GM19372 (cell line): ENCODE measurements around the gene PLIN1.

Experiments
- ATAC-seq: cut with Tn5 transposase; IDR thresholded peaks from one replicate; pipeline ENCODE4 v1.9.1; 2021; ENCODE audit warnings: mild to moderate bottlenecking, low read depth, moderate library complexity; ENCODE audit not compliant: unreplicated experiment

Gene PLIN1

DNA sequence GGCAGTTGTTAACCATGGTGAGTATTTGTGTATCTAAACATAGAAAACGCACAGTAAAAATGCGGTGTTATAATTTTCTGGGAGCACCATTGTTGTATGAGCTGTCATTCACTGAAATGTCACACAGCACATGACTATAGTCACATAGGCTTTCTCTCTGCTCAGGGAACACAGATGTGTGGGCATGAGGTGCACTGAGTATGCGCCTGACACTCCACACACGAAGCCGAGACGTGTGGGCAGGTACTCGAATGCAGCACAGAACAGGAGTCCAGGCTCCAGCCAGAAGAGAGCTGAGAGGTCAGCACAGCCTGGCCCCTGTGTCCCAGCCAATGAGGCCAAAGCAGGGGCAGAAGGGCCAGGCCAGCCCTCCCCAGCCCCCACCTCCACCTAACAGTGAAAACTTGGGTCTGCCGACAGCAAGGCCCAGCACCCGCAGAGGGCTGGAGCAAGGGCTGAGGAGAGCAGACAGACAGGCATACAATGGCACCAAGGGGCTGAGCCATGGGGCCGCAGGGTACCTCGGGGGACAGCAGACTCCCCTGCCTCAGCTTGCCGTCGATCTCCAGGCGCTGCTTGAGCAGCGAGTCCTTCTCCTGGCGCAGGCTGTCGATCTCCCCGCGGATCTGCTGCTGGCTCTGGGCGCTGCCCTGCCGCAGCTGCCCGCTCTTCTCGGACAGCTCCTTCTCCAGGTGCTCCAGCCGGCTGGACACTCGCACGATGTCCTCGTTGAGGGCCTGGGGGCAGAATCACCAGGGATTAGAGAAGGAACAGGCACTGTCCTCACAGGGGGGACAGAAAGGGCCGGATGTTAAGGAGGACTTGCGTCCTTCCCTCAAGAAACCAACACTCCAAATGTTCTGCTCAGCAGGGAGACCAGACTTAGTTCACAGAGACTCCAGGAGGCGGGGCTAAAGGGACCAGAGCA is 47.9 kb downstream of the PLIN1 start:
- ATAC-seq = no peak

DNA sequence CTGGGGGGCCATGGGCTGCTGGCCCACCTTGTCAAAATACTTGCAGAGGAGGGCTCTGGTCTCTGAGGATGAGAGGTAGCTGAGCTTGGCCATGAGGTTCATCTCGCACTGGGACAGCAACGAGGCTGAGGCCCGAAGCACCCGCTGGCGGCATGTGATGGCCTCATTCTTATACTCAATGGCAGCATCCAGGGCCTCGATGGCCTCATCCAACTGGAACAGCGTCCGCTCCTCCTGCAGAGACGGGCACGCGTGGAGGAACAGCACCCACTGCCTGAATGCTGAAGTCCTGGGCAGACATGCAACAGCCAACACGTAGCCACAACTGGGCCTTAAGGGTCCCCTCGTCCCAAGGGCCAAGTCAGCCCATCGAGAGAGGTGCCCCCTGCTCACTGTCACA is 48.9 kb downstream of the PLIN1 start:
- no peak for ATAC-seq

- no peak for ATAC-seq
Measured at GRCh38 chr15:89629829-89630228, 49.3 kb downstream of the PLIN1 start.

DNA sequence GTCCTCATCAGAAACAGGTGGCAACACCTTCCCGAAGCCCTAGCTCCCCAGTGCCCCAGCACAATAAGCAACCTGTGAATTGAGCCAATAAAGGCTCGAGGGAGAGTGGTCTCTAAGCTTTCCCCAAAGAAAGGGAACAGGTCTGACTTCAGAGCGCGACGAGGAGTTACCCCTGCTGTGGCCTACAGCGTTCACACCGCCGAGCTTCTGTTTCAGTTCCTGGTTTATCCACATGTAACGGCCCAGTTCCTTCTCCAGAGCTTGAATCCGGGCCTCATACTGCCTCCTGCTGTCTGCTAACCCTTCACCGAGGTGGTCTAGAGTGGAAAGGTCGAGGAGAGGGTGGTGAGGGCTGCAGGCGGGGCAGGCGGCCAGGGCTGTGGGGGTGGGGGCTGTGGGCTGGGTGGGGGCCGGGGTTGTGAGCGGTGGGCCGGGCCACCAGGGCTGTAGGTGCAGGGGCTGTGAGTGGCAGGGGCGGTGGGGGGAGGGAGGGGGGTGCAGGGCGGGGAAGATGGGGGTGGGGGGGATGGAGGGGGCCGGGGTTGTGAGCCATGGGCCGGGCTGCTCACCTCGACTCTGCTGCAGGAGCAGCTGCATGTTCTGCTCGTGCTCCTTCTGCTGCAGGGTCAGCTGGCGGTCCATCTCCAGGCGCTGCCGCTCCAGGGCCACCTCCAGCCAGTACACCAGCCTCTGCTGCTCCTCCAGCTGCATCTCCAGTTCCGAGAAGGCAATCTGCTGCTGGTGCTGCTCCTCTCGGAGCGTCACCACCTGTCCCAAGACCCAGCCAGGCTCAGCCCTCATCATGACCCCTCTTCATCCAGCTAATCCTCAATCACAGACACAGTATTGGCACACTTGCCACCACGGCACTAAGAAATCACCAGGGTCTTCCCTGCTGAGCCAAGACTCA is 50.1 kb downstream of the PLIN1 start:
- no peak for ATAC-seq

DNA sequence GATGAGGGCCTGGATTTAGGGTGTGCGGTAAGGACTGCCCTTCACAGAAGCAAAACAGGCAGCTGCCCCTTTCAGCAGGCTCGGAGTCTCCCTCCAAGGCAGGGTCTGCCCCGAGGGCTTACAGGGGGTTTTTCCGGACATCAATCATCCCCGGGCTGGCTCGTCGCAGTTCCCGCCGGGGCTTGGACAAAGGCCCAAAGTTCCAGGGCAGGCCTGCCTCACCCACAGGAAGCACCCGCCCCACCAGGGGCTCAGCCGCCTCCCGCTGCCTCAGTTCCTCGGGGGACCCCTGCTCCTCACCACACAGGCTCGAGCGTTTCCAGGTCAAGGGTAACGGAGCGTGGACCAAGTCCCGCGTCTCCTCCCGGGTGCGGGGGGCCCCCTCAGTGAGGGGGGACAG is 50.9 kb downstream of the PLIN1 start:
- ATAC-seq = no peak

DNA sequence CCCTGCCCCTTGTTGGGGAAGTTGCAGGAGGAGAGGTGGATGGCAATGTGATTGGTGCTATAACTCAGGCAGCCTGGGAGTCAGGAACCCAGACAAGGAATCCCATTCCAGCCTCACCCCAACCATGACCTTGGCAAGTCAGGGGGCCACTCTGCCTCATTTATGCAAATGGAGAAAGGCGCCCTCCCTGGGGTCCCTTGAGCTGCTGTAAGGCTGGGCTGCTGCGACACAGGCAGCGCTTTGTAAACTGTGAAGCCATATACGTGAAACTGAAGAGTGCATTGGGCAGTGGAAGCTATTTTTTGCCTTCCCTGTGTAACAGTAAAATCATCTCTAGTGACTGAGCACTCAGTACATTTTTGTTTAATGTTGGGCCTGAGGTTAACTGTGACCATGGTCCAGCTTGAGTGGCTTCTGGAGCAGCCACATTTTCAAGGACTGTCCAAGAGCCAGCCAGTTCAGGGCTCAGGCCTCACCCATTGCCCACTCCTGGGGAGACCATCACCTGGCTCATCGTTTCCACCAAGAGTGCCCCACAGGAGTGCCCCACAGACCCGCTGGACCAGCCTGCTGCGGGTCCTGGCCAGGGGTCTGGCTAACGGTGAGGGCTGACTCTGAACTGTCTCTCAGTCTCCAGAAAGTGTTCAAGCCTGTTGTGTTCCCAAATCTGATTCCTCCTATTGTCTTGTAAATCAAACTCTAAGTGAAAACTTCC is 51.8 kb downstream of the PLIN1 start:
- ATAC-seq = no peak

DNA sequence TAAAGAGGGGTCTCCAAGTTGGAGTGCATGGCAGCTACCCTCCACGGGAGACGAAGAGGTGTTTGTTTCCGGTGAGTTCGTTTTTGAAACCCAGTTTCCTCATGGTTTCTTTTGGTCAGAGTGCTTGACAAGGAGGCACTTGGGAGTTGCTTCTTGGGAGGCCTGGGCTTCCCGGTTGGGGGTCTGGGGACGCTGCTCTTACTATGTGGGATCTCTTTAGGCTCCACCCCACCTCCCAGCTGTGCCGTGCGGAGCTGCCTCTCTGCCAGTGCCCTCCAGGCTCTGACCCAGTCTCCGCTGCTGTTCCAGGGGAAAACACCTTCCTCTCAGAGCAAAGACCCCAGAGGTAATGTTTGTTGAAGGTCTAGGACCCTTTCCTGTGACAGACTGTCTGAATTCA is 53.5 kb downstream of the PLIN1 start:
- no peak for ATAC-seq

DNA sequence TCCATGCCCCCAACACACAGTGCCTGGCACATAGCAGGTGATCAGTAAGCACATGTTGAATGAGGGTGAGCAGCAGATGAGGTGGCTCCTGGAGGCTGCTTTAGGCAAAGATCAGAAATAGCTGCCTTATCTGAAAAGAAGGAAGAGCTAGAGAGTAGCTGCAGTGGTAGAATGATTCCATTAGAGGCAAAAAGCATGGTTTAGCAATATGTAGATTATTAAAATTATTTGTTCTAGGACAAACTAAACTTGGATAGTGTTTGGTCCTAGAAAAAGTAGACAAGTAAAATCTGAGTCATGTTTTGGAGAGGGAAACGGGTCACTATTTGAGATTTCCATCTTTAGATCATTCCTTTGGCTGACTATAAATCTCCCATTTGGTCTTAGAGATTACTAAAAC is 56.0 kb downstream of the PLIN1 start:
- ATAC-seq = no peak

DNA sequence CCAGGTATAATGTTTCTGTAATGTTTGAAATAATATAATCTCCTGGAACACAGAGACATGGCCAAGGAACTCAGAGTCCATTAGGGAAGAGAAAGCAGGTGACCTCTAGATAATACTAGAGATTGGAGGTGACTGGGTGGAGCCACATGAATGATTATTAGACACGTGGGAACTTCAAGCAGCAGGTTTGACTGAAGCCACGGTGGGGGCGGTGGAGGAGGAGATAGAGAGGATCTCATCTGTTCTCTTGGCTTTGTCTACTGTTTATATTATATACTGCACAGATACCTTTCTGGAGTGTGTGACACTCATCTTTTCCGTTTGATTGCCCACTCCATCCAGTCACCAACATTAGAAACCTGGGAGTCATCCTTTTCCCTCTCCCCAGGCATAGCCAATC is 57.6 kb downstream of the PLIN1 start:
- no peak for ATAC-seq

- no peak for ATAC-seq
Measured at GRCh38 chr15:89616228-89616627, 62.9 kb downstream of the PLIN1 start.

- no peak for ATAC-seq
Measured at GRCh38 chr15:89615135-89615534, 64.0 kb downstream of the PLIN1 start.
